Measurements from ENCODE around the gene EIF2S3.
"Not testable (repeated sequence)": the region's sequence is repeated elsewhere in the genome, so short reads cannot be mapped to it uniquely, and the experiment has no call there.

The EIF2S3 gene

DNA sequence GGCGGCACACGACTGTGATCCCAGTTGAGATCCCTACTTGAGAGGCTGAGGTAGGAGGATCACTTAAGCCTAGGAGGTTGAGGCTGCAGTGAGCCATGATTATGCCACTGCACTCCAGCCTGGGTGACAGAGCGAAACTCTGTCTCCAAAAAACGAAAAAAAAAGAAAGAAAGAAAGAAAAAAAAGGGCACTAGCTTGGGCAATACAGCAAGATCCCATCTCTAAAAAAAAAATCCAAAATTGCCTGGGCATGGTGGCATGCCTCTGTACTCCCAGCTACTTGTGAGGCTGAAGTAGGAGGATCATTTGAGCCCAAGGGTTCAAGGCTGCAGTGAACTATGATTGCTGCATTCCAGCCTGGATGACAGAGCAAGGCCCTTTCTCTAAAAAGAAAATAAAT, 17.0 kb upstream of the EIF2S3 start:
- ChIA-PET CTCF (no interaction called here), POLR2A (no interaction called here)
- TF ChIP-seq, protein P1, sequence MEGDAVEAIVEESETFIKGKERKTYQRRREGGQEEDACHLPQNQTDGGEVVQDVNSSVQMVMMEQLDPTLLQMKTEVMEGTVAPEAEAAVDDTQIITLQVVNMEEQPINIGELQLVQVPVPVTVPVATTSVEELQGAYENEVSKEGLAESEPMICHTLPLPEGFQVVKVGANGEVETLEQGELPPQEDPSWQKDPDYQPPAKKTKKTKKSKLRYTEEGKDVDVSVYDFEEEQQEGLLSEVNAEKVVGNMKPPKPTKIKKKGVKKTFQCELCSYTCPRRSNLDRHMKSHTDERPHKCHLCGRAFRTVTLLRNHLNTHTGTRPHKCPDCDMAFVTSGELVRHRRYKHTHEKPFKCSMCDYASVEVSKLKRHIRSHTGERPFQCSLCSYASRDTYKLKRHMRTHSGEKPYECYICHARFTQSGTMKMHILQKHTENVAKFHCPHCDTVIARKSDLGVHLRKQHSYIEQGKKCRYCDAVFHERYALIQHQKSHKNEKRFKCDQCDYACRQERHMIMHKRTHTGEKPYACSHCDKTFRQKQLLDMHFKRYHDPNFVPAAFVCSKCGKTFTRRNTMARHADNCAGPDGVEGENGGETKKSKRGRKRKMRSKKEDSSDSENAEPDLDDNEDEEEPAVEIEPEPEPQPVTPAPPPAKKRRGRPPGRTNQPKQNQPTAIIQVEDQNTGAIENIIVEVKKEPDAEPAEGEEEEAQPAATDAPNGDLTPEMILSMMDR (IDR thresholded peaks at IDR 0.05; ENCODE audit: control extremely low read depth, extremely low read depth, low read depth, missing control alignments) = no peak
- DNase-seq (ENCODE audit: extremely low spot score) = no peak

DNA sequence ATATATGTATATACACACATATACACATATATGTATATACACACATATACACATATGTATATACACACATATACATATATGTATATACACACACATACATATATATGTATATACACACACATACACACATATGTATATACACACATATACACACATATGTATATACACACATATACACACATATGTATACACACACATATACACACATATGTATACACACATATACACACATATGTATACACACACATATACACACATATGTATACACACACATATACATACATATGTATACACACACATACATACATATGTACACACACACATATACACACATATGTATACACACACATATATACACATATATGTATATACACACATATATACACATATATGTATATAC, 8.7 kb upstream of the EIF2S3 start:
- POLR2A ChIA-PET; DNase-seq (ENCODE audit: extremely low spot score); CTCF ChIA-PET: not testable (repeated sequence)

DNA sequence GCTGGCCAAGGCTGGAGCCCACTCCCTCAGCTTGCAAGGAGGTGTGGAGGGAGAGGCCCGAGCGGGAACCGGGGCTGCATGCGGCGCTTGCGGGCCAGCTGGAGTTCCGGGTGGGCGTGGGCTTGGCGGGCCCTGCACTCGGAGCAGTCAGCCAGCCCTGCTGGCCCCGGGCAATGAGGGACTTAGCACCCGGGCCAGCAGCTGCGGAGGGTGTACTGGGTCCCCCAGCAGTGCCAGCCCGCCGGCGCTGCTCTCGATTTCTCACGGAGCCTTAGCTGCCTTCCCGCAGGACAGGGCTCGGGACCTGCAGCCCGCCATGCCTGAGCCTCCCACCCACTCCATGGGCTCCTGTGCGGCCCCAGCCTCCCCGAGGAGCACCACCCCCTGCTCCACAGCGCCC, 5.1 kb upstream of the EIF2S3 start:
- CTCF ChIA-PET = interaction anchor here (0.8 kb wide), 1 partner anchor 24 kb away, joined by 3 read pairs; no protein-coding TSS in a partner anchor
- POLR2A ChIA-PET; DNase-seq (ENCODE audit: extremely low spot score): not testable (repeated sequence)

DNA sequence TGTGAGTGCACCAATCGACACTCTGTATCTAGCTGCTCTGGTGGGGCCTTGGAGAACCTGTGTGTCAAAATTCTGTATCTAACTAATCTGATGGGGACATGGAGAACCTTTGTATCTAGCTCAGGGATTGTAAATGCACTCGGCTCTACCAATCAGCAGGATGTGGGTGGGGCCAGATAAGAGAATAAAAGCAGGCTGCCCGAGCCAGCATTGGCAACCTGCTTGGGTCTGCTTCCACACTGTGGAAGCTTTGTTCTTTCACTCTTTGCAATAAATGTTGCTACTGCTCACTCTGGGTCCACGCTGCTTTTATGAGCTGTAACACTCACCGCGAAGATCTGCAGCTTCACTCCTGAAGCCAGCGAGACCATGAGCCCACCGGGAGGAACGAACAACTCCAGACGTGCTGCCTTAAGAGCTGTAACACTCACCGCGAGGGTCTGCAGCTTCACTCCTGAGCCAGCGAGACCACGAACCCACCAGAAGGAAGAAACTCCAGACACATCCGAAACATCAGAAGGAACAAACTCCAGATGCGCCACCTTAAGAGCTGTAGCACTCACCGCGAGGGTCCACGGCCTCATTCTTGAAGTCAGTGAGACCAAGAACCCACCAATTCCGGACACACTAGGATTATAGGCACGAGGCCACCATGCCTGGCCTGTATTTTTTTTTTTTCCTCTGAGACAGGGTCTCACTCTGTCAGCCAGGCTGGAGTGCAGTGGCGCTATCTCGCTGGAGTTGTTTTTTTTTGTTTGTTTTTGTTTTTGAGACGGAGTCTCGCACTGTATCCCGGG, 4.0 kb upstream of the EIF2S3 start:
- DNase-seq (ENCODE audit: extremely low spot score); POLR2A ChIA-PET: not testable (repeated sequence)
- CTCF ChIA-PET = interaction anchor here (0.8 kb wide), 1 partner anchor 25 kb away, joined by 3 read pairs; no protein-coding TSS in a partner anchor

DNA sequence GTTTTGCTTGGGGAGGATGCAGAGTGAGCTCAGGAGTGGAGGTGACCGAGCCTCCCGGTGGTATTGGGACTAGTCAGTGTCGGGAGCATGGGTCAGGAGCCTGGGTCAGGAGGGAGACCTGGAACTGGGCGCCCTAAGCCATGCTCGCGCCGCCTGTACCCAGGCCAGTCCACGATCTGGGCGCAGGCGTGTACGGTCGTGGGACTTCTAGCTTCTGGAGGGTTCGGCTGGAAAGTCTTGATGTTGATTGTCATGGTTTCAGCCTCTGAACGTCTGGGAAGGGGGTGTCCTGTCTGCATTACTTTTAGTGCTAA, 244 bp downstream of the EIF2S3 start:
- POLR2A ChIA-PET = interaction anchor here (0.6 to 2.2 kb wide), 3 partner anchors 27 to 272 kb away, joined by 4 to 17 read pairs (median 16); partner anchors contain the start of gene SAT1
- CTCF ChIA-PET = interaction anchor here (0.6 to 3.4 kb wide), 11 partner anchors 9 to 435 kb away, joined by 3 to 23 read pairs (median 5); partner anchors contain the start of genes APOO, CXorf58 and KLHL15
- TF ChIP-seq, protein P1 (IDR thresholded peaks at IDR 0.05; ENCODE audit: control extremely low read depth, extremely low read depth, low read depth, missing control alignments) = no peak
- DNase-seq (ENCODE audit: extremely low spot score) = no peak

DNA sequence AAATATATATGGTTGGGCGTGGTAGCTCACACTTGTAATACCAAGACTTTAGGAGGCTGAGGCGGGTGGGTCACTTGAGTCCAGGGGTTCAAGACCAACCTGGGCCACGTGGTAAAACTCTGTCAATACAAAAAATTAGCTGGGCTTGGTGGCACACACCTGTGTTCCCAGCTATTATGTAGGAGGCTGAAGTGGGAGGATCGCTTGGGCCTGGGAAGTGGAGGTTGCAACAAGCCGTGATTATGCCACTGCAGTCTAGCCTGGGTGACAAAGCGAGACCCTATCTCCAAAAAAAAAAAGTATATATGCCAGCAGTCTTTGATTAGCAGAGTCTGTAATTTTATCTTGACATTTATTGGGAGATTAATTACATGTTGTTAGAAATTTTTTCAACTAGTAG, 8.7 kb downstream of the EIF2S3 start:
- DNase-seq (ENCODE audit: extremely low spot score) = no peak
- POLR2A ChIA-PET = no interaction called here
- TF ChIP-seq, protein P1 (IDR thresholded peaks at IDR 0.05; ENCODE audit: control extremely low read depth, extremely low read depth, low read depth, missing control alignments) = no peak
- CTCF ChIA-PET = interaction anchor here (1.0 kb wide), 1 partner anchor 9 kb away, joined by 3 read pairs; the partner anchor contains the start of gene EIF2S3

DNA sequence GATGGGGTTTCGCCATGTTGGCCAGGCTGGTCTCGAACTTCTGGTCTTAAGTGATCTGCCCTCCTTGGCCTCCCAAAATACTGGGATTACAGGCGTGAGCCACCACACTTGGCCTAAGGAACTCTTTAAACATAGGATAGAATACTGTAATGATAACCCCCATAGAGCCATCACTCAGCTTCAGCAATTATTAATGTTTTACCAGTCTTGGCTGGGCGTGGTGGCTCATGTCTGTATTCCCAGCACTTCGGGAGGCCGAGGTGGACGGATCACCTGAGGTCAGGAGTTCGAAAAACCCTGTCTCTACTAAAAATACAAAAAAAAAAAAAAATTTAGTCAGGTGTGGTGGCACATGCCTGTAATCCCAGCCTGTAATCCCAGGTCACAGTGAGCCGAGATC, 15.1 kb downstream of the EIF2S3 start:
- TF ChIP-seq, protein P1 (IDR thresholded peaks at IDR 0.05; ENCODE audit: control extremely low read depth, extremely low read depth, low read depth, missing control alignments) = no peak
- ChIA-PET CTCF (interaction anchor here (1.0 to 2.0 kb wide), 2 partner anchors 15 to 169 kb away, joined by 5 to 7 read pairs; partner anchors contain the start of gene EIF2S3), POLR2A (interaction anchor here (0.6 kb wide), 2 partner anchors 60 to 118 kb away, joined by 3 read pairs; no protein-coding TSS in a partner anchor)
- DNase-seq (ENCODE audit: extremely low spot score) = no peak

DNA sequence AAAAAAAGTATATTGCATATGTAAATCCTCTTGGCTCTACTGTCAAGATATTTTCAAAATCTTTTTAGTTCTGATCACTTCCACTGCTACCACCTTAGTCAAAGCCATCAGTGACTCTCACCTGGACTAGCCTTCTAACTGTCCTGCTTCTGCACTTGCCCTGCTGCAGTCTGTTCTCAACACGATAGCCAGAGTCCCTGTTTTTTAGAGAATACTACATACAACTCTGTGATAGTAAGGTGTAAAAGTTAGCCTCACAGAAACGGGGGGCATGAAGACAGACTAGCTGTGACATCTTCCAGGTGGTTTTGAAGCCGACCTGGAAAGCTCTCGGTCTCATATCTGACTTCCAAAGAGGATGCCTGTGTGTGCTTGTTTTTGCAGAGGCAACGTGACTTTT, 24.7 kb downstream of the EIF2S3 start:
- TF ChIP-seq, protein P1 (IDR thresholded peaks at IDR 0.05; ENCODE audit: control extremely low read depth, extremely low read depth, low read depth, missing control alignments) = no peak
- CTCF ChIA-PET = interaction anchor here (1.4 kb wide), 1 partner anchor 11 kb away, joined by 3 read pairs; no protein-coding TSS in a partner anchor
- DNase-seq (ENCODE audit: extremely low spot score) = no peak
- POLR2A ChIA-PET = interaction anchor here (0.6 kb wide), 1 partner anchor 203 kb away, joined by 3 read pairs; no protein-coding TSS in a partner anchor

DNA sequence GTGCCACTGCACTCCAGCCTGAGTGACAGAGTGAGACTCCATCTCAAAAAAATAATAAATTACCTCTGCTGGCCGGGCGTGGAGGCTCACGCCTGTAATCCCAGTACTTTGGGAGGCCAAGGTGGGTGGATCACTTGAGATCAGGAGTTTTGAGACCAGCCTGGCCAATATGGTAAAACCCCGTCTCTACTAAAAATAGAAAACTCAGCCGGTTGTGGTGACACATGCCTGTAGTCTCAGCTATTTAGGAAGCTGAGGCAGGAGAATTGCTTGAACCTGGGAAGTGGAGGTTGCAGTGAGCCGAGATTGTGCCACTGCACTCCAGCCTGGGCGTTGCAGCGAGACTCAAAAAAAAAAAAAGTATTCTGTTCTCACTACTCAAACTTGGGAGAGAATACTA, 25.5 kb downstream of the EIF2S3 start:
- DNase-seq (ENCODE audit: extremely low spot score); POLR2A ChIA-PET: not testable (repeated sequence)
- CTCF ChIA-PET = interaction anchor here (1.4 kb wide), 1 partner anchor 12 kb away, joined by 3 read pairs; no protein-coding TSS in a partner anchor

Measured in GM10248 (cell line).